GM21447 (cell line): ENCODE measurements around the gene CD81.
"Not testable (repeated sequence)": the region's sequence is repeated elsewhere in the genome, so short reads cannot be mapped to it uniquely, and the experiment has no call there.

ENCODE experiments used
- ATAC-seq: cut with Tn5 transposase; IDR thresholded peaks from one replicate; pipeline ENCODE4 v1.9.1; 2021; ENCODE audit not compliant: unreplicated experiment

The CD81 gene

GRCh38 chr11:2376751-2377451 is at the start of gene CD81:
TSS of gene CD81 (plus strand) at chr11:2377310. CDS start at chr11:2377550, 240 bp downstream.
- ATAC-seq = no peak

- no peak for ATAC-seq
These were observed 49.1 kb upstream of the CD81 start for GRCh38 chr11:2328021-2328420.

GRCh38 chr11:2328656-2329354 is 48.3 kb upstream of the CD81 start:
- ATAC-seq = no peak

GRCh38 chr11:2329551-2329950 is 47.6 kb upstream of the CD81 start:
- ATAC-seq = no peak

GRCh38 chr11:2330696-2331095 is 46.4 kb upstream of the CD81 start:
- no peak for ATAC-seq

GRCh38 chr11:2331404-2331803 is 45.7 kb upstream of the CD81 start:
- no peak for ATAC-seq

- ATAC-seq = not testable (repeated sequence)
These were observed 44.5 kb upstream of the CD81 start for GRCh38 chr11:2332569-2332968.

GRCh38 chr11:2333486-2334205 is 43.5 kb upstream of the CD81 start:
- not testable (repeated sequence) for ATAC-seq

GRCh38 chr11:2335286-2335685 is 41.8 kb upstream of the CD81 start:
- not testable (repeated sequence) for ATAC-seq

- not testable (repeated sequence) for ATAC-seq
These were observed 38.4 kb upstream of the CD81 start for GRCh38 chr11:2338760-2339159.

GRCh38 chr11:2342557-2342956 is 34.6 kb upstream of the CD81 start:
- no peak for ATAC-seq

GRCh38 chr11:2342981-2343380 is 34.1 kb upstream of the CD81 start:
- no peak for ATAC-seq

- ATAC-seq = no peak
These were observed 33.6 kb upstream of the CD81 start for GRCh38 chr11:2343502-2343901.

- no peak for ATAC-seq
These were observed 32.1 kb upstream of the CD81 start for GRCh38 chr11:2345050-2345449.

GRCh38 chr11:2346014-2346413 is 31.1 kb upstream of the CD81 start:
- no peak for ATAC-seq

GRCh38 chr11:2346586-2347307 is 30.4 kb upstream of the CD81 start:
- no peak for ATAC-seq

GRCh38 chr11:2347308-2347830 is 29.7 kb upstream of the CD81 start:
- ATAC-seq = no peak

GRCh38 chr11:2348986-2349385 is 28.1 kb upstream of the CD81 start:
- no peak for ATAC-seq

- no peak for ATAC-seq
These were observed 25.4 kb upstream of the CD81 start for GRCh38 chr11:2351701-2352100.

- ATAC-seq = no peak
These were observed 24.7 kb upstream of the CD81 start for GRCh38 chr11:2352420-2352819.
